ENCODE measurements around the gene ALK. TPM values are rescaled to one million over a fixed set of nuclear protein-coding genes. Genes with fewer than 3 reads are reported as not detected.
"Not testable (repeated sequence)": the region's sequence is repeated elsewhere in the genome, so short reads cannot be mapped to it uniquely, and the experiment has no call there.

ALK gene
- total RNA-seq, 2 donors from 2014 or later, result under 0.01 to 0.26 TPM

GRCh38 chr2:29246383-29247300, 674.7 kb downstream of the ALK start:
- H3K36me3 ChIP-seq (replicated peaks in 1 of 2; ENCODE audit: insufficient read depth in 1 of 2, low read depth in 2 of 2), result no peaks in the 10 kb centered on the region
- ATAC-seq, result no peak
- no peaks in the 10 kb centered on the region for H3K9me3 ChIP-seq
- intact Hi-C loops (cut with DNase I), result no loop called here
- no peaks in the 10 kb centered on the region for H3K4me1 ChIP-seq
- no peak for DNase-seq
- no peak overlapping the region for H3K4me3 ChIP-seq
- WGBS, 2 donors, result 87 to 91% methylated on average over 36 of the region's 36 CpGs
- TF ChIP-seq POLR2A (IDR thresholded peaks at IDR 0.05) (no peak), CTCF (IDR thresholded peaks at IDR 0.05) (no peak)
- H3K27me3 ChIP-seq, result no peaks in the 10 kb centered on the region
- H3K27ac ChIP-seq, result no peak overlapping the region

- ATAC-seq (no peak), DNase-seq (no peak)
- intact Hi-C loops (cut with DNase I), result no loop called here
- TF ChIP-seq CTCF (IDR thresholded peaks at IDR 0.05) (no peak), POLR2A (IDR thresholded peaks at IDR 0.05) (no peak)
- Histone ChIP-seq H3K36me3 (replicated peaks in 1 of 2; ENCODE audit: insufficient read depth in 1 of 2, low read depth in 2 of 2) (no peaks in the 10 kb centered on the region), H3K27me3 (no peaks in the 10 kb centered on the region), H3K27ac (no peak overlapping the region), H3K4me3 (no peak overlapping the region), H3K4me1 (no peaks in the 10 kb centered on the region), H3K9me3 (no peaks in the 10 kb centered on the region)
- 89 to 90% methylated on average over 10 of the region's 10 CpGs for WGBS, 2 donors
These were observed 675.5 kb downstream of the ALK start for GRCh38 chr2:29245742-29246382.

DNA sequence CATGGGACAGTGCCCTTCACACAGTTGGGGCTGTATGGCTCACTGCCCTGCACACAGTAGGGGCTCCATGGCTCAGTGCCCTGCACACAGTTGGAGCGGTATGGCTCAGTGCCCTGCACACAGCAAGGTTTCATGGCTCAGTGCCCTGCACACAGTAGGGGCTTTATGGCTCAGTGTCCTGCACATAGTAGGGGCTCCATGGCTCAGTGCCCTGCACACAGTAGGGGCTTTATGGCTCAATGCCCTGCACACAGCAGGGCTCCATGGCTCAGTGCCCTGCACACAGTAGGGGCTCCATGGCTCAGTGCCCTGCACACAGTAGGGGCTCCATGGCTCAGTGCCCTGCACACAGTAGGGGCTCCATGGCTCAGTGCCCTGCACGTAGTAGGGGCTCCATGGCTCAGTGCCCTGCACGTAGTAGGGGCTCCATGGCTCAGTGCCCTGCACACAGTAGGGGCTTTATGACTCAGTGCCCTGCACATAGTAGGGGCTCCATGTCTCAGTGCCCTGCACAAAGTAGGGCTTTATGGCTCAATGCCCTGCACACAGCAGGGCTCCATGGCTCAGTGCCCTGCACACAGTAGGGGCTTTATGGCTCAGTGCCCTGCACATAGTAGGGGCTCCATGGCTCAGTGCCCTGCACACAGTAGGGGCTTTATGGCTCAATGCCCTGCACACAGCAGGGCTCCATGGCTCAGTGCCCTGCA, 676.2 kb downstream of the ALK start:
- H3K27me3 ChIP-seq; DNase-seq; H3K4me1 ChIP-seq; H3K36me3 ChIP-seq (replicated peaks in 1 of 2; ENCODE audit: insufficient read depth in 1 of 2, low read depth in 2 of 2); H3K27ac ChIP-seq; ATAC-seq; H3K9me3 ChIP-seq; H3K4me3 ChIP-seq; intact Hi-C loops (cut with DNase I): not testable (repeated sequence)
- WGBS, 2 donors, result 97% methylated on average over 3 of the region's 3 CpGs; no CpG with 5 or more reads in 1 of the 2 donors

- ATAC-seq (no peak), DNase-seq (no peak)
- Histone ChIP-seq H3K4me3 (no peak overlapping the region), H3K9me3 (no peaks in the 10 kb centered on the region), H3K36me3 (replicated peaks in 1 of 2; ENCODE audit: insufficient read depth in 1 of 2, low read depth in 2 of 2) (no peaks in the 10 kb centered on the region), H3K4me1 (no peaks in the 10 kb centered on the region), H3K27ac (no peak overlapping the region), H3K27me3 (no peaks in the 10 kb centered on the region)
- TF ChIP-seq CTCF (IDR thresholded peaks at IDR 0.05) (no peak), POLR2A (IDR thresholded peaks at IDR 0.05) (no peak)
- 78 to 81% methylated on average over 6 to 9 of the region's 9 CpGs for WGBS, 2 donors
- intact Hi-C loops (cut with DNase I), result no loop called here
These were observed 678.6 kb downstream of the ALK start for GRCh38 chr2:29242621-29243375.
